ENCODE results near the gene SLC1A2.

DNA sequence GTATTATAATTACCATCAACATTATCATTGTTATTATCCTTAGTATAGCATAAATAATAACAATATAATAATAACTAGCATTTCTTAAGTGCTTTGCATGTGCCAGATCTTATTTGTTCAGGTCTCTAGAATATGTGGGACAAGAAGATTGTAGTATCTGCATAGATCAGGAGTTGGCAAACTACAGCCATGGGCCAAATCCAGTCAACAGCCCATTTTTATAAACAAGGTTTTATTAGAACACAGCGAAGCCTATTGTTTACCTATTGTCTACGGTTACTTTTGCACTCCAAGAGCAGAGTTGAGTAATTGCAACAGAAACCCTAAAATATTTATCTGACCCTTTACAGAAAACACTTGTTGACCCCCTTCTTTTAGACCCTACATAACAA lies 81.4 kb downstream of the SLC1A2 start:
- TF ChIP-seq POLR2A (IDR thresholded peaks at IDR 0.05; ENCODE audit: extremely low read depth, insufficient read length) (no peak), MYC (IDR thresholded peaks at IDR 0.05; ENCODE audit: low read depth, low read length) (no peak)
- TF ChIP-seq, protein P1, sequence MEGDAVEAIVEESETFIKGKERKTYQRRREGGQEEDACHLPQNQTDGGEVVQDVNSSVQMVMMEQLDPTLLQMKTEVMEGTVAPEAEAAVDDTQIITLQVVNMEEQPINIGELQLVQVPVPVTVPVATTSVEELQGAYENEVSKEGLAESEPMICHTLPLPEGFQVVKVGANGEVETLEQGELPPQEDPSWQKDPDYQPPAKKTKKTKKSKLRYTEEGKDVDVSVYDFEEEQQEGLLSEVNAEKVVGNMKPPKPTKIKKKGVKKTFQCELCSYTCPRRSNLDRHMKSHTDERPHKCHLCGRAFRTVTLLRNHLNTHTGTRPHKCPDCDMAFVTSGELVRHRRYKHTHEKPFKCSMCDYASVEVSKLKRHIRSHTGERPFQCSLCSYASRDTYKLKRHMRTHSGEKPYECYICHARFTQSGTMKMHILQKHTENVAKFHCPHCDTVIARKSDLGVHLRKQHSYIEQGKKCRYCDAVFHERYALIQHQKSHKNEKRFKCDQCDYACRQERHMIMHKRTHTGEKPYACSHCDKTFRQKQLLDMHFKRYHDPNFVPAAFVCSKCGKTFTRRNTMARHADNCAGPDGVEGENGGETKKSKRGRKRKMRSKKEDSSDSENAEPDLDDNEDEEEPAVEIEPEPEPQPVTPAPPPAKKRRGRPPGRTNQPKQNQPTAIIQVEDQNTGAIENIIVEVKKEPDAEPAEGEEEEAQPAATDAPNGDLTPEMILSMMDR (IDR thresholded peaks at IDR 0.05; ENCODE audit: low read depth, low read length), result no peak
- TF ChIP-seq, protein P2, sequence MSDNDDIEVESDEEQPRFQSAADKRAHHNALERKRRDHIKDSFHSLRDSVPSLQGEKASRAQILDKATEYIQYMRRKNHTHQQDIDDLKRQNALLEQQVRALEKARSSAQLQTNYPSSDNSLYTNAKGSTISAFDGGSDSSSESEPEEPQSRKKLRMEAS (IDR thresholded peaks at IDR 0.05; ENCODE audit: low read depth, low read length), result no peak
